Measurements from ENCODE around the gene TMSB4X.

- no peak for TF ChIP-seq CTCF (conservative IDR thresholded peaks at IDR 0.05; ENCODE audit: low read length)
- no peak for TF ChIP-seq EZH2phosphoT487 (IDR thresholded peaks at IDR 0.05; ENCODE audit: borderline replicate concordance, low read depth, low read length)
These were observed 12.8 kb upstream of the TMSB4X start for GRCh38 chrX:12962041-12962504.

Data from OCI-LY7 (cell line).